Osteoblast (primary cell): ENCODE data around the gene BTN1A1. TPM values are rescaled to one million over a fixed set of nuclear protein-coding genes. Genes with fewer than 3 reads are reported as not detected.

Experiments
- DNase-seq: peaks from one replicate; pipeline ENCODE4 v3.0.0; 2011; ENCODE audit warnings: low spot score, mixed read lengths; ENCODE audit not compliant: insufficient read length; ENCODE audit errors: missing footprints
- H2AFZ ChIP-seq: 2 replicates; pipeline ENCODE4 v1.6.0; 2011; ENCODE audit warnings: mild to moderate bottlenecking, low read length
- H3K27ac ChIP-seq: 2 replicates; pipeline ENCODE4 v1.5.1; 2011; ENCODE audit warnings: mild to moderate bottlenecking, low read depth, low read length, moderate library complexity
- H3K27me3 ChIP-seq: 2 replicates; pipeline ENCODE4 v1.6.0; 2012; ENCODE audit warnings: mild to moderate bottlenecking, control low read depth, inconsistent platforms, low read length, moderate library complexity; ENCODE audit not compliant: insufficient read depth
- H3K36me3 ChIP-seq: 2 replicates; pipeline ENCODE4 v1.5.1; 2011; ENCODE audit warnings: mild to moderate bottlenecking, low read length, control low read depth, moderate library complexity; ENCODE audit not compliant: insufficient read depth
- H3K4me1 ChIP-seq: 2 replicates; pipeline ENCODE4 v1.5.1; 2011; ENCODE audit warnings: mild to moderate bottlenecking, low read length, control low read depth, moderate library complexity; ENCODE audit not compliant: insufficient read depth
- H3K4me2 ChIP-seq: 2 replicates; pipeline ENCODE4 v1.6.0; 2011; ENCODE audit warnings: mild to moderate bottlenecking, low read length; ENCODE audit not compliant: insufficient read depth
- H3K4me3 ChIP-seq: fragments of 200-600 bp; sonication (generic); 3 replicates; pipeline ENCODE4 v1.5.1; 2012; ENCODE audit warnings: mild to moderate bottlenecking, low read length, inconsistent platforms; ENCODE audit not compliant: insufficient read depth
- H3K79me2 ChIP-seq: 2 replicates; pipeline ENCODE4 v1.6.0; 2012; ENCODE audit warnings: mild to moderate bottlenecking, low read length, control low read depth, inconsistent platforms; ENCODE audit not compliant: insufficient read depth
- H3K9me3 ChIP-seq: 2 replicates; pipeline ENCODE4 v1.5.1; 2011; ENCODE audit warnings: low read depth, low read length, control low read depth
- H4K20me1 ChIP-seq: 2 replicates; pipeline ENCODE4 v1.6.0; 2012; ENCODE audit warnings: mild to moderate bottlenecking, low read length, control low read depth; ENCODE audit not compliant: insufficient read depth
- total RNA-seq: library from RNA; depleted of rRNA; stranded (reverse); fragments of >200 nt; gene quantifications from 2 replicates; pipeline ENCODE4 v1.2.3, GENCODE V29; 2012
- TF ChIP-seq, protein P1 (sequence below): IDR thresholded peaks from 2 replicates; pipeline ENCODE4 v1.5.1; 2011; ENCODE audit warnings: mild to moderate bottlenecking, low read depth, low read length, moderate library complexity; ENCODE audit errors: extremely low read depth

BTN1A1 gene
- total RNA-seq, 1 donor, result under 0.01 TPM

DNA sequence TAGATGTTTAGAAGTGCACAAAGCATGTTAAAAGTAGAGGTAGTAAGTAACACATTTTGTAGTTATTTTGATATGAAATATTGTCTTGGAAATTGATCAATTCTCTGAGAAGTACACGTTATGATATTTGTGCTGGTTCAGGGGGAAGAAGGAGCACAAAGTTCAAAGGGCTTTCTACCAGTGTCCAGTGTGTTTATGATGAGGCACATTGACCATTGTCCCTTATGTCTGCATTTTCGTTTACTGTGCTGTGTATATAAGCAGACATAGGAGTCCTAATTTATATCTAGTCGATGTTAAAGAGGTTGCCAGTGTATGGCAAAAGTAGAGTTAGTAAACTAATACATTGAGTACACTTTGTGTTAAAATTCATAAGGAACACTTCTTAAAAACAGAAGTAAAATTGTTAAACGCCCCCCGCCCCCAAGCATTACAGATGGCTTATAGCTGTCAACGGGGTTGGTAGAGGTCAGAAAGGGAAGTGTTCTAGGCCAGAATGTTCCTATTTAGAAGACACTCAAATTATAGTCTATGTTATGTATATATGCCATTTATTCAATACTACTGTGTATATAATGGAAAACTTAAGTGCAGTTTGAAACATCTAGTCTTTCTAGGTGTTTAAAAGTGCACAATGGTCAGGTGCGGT is 24.7 kb downstream of the BTN1A1 start:
- H3K27me3 ChIP-seq, result no peaks in the 10 kb centered on the region
- no peak overlapping the region for H3K4me3 ChIP-seq
- TF ChIP-seq, protein P1, sequence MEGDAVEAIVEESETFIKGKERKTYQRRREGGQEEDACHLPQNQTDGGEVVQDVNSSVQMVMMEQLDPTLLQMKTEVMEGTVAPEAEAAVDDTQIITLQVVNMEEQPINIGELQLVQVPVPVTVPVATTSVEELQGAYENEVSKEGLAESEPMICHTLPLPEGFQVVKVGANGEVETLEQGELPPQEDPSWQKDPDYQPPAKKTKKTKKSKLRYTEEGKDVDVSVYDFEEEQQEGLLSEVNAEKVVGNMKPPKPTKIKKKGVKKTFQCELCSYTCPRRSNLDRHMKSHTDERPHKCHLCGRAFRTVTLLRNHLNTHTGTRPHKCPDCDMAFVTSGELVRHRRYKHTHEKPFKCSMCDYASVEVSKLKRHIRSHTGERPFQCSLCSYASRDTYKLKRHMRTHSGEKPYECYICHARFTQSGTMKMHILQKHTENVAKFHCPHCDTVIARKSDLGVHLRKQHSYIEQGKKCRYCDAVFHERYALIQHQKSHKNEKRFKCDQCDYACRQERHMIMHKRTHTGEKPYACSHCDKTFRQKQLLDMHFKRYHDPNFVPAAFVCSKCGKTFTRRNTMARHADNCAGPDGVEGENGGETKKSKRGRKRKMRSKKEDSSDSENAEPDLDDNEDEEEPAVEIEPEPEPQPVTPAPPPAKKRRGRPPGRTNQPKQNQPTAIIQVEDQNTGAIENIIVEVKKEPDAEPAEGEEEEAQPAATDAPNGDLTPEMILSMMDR, result no peak
- DNase-seq, result no peak
- no peaks in the 10 kb centered on the region for H4K20me1 ChIP-seq
- H3K27ac ChIP-seq, result no peak overlapping the region
- H3K9me3 ChIP-seq, result no peaks in the 10 kb centered on the region
- H2AFZ ChIP-seq, result no peak overlapping the region
- peaks cover 5% of the 10 kb centered on the region for H3K4me1 ChIP-seq
- H3K4me2 ChIP-seq, result no peak overlapping the region
- peaks cover 3% of the 10 kb centered on the region for H3K79me2 ChIP-seq
- no peaks in the 10 kb centered on the region for H3K36me3 ChIP-seq

DNA sequence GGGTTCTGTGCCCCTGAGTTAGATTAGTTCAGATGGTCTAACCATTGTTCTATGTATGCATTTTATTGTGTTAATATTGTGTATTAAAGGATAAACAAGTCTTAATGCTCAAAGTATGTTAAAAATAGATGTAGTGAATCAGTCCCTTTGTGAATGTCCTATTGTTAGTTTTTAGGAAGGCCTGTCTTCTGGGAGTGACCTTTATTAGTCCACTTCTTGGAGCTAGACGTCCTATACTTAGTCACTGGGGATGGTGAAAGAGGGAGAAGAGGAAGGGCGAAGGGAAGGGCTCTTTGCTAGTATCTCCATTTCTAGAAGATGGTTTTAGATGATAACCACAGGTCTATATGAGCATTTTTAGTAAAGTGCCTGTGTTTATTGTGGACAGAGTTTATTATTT is 25.7 kb downstream of the BTN1A1 start:
- Histone ChIP-seq H3K9me3 (no peaks in the 10 kb centered on the region), H4K20me1 (no peaks in the 10 kb centered on the region), H3K4me3 (no peak overlapping the region), H2AFZ (no peak overlapping the region), H3K27ac (no peak overlapping the region), H3K4me1 (no peaks in the 10 kb centered on the region), H3K27me3 (no peaks in the 10 kb centered on the region), H3K36me3 (no peaks in the 10 kb centered on the region), H3K4me2 (no peak overlapping the region), H3K79me2 (peaks cover 3% of the 10 kb centered on the region)
- no peak for DNase-seq
- TF ChIP-seq, protein P1, result no peak

DNA sequence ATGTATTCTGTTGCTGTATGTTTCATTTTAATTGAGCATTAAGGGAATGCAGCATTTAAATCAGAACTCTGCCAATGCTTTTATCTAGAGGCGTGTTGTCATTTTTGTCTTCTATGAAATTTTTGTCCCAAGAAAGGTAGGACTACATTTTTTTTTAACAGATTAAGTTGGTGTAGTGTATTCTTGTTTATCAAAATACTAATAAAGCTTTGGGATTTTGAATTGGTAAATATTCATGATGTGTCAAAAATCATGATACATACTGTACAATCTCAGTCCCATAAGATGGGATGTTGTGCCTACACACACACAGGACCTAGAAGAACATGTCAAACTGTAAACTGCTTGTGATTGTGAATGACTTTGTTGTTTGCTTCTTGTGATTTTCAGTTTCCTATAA is 26.8 kb downstream of the BTN1A1 start:
- TF ChIP-seq, protein P1, result no peak
- Histone ChIP-seq H4K20me1 (no peaks in the 10 kb centered on the region), H2AFZ (no peak overlapping the region), H3K9me3 (no peaks in the 10 kb centered on the region), H3K27me3 (no peaks in the 10 kb centered on the region), H3K36me3 (no peaks in the 10 kb centered on the region), H3K79me2 (peaks cover 3% of the 10 kb centered on the region), H3K4me2 (no peak overlapping the region), H3K4me1 (no peaks in the 10 kb centered on the region), H3K27ac (no peak overlapping the region), H3K4me3 (no peak overlapping the region)
- DNase-seq, result no peak

DNA sequence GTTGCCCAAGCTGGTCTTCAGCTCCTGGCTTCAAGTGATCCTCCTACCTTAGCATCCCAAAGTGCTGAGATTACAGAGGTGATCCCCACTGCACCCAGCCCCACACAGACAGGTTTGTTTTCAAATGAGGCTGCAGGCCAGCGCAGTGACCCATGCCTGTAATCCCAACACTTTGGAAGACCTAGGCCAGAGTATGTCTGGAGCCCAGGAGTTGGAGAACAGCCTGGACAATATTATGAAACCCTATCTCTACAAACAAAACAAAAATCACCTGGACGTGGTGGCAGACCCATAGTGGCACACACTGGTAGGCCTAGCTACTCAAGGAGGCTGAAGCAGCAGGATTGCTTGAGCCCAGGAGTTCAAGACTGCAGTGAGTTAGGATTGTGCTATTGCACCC is 30.1 kb downstream of the BTN1A1 start:
- Histone ChIP-seq H3K27ac (no peak overlapping the region), H3K4me1 (no peaks in the 10 kb centered on the region), H4K20me1 (no peaks in the 10 kb centered on the region), H3K9me3 (no peaks in the 10 kb centered on the region), H3K4me3 (no peak overlapping the region), H3K27me3 (no peaks in the 10 kb centered on the region), H3K4me2 (no peak overlapping the region), H2AFZ (no peak overlapping the region), H3K79me2 (no peaks in the 10 kb centered on the region), H3K36me3 (no peaks in the 10 kb centered on the region)
- TF ChIP-seq, protein P1, result no peak
- DNase-seq, result no peak
